NCI-H1092 treated with DMSO at 0.1 percent for 48 hours (cell line): Measurements from ENCODE around the gene NTSR2.

Experiments used
- DNase-seq: peaks from one replicate; lab custom pipeline; 2025; lab: John Stamatoyannopoulos, UW

Gene NTSR2

GRCh38 chr2:11669454-11670291, at the start of gene NTSR2:
Gene NTSR2 (minus strand): TSS chr2:11670195. CDS start chr2:11670129, 66 bp downstream.
- DNase-seq, result no peak

- DNase-seq, result peak; percentile 13
Observed at GRCh38 chr2:11719230-11719977, 49.4 kb upstream of the NTSR2 start.

GRCh38 chr2:11718606-11719005, 48.6 kb upstream of the NTSR2 start:
- DNase-seq, result no peak

- no peak for DNase-seq
Observed at GRCh38 chr2:11717623-11718022, 47.6 kb upstream of the NTSR2 start.

GRCh38 chr2:11716689-11717321, 46.8 kb upstream of the NTSR2 start:
- DNase-seq, result no peak

- no peak for DNase-seq
Observed at GRCh38 chr2:11715987-11716652, 46.1 kb upstream of the NTSR2 start.

- no peak for DNase-seq
Observed at GRCh38 chr2:11713815-11714214, 43.8 kb upstream of the NTSR2 start.

GRCh38 chr2:11712866-11713265, 42.9 kb upstream of the NTSR2 start:
- no peak for DNase-seq

GRCh38 chr2:11711751-11712150, 41.8 kb upstream of the NTSR2 start:
- no peak for DNase-seq

- no peak for DNase-seq
Observed at GRCh38 chr2:11711354-11711716, 41.3 kb upstream of the NTSR2 start.

GRCh38 chr2:11710632-11711353, 40.8 kb upstream of the NTSR2 start:
- DNase-seq, result peak; percentile 6

GRCh38 chr2:11710210-11710609, 40.2 kb upstream of the NTSR2 start:
- no peak for DNase-seq

- DNase-seq, result no peak
Observed at GRCh38 chr2:11709293-11709692, 39.3 kb upstream of the NTSR2 start.

- DNase-seq, result no peak
Observed at GRCh38 chr2:11708106-11708505, 38.1 kb upstream of the NTSR2 start.

- DNase-seq, result no peak
Observed at GRCh38 chr2:11705711-11706110, 35.7 kb upstream of the NTSR2 start.

- DNase-seq, result peak; percentile 24
Observed at GRCh38 chr2:11705063-11705462, 35.1 kb upstream of the NTSR2 start.

- DNase-seq, result no peak
Observed at GRCh38 chr2:11703700-11704099, 33.7 kb upstream of the NTSR2 start.

- no peak for DNase-seq
Observed at GRCh38 chr2:11702946-11703345, 33.0 kb upstream of the NTSR2 start.

GRCh38 chr2:11701751-11702301, 31.8 kb upstream of the NTSR2 start:
- no peak for DNase-seq

- DNase-seq, result no peak
Observed at GRCh38 chr2:11701206-11701605, 31.2 kb upstream of the NTSR2 start.
